IPS DF 6.9 (cell line): Measurements from ENCODE around the gene PAFAH1B2.

Experiments used
- DNase-seq: peaks from one replicate; pipeline ENCODE4 v3.0.0-alpha.2; 2013; ENCODE audit warnings: low read depth, low spot score
- H3K27ac ChIP-seq: one replicate; pipeline ENCODE4 v1.5.1; 2013; ENCODE audit warnings: low read length, control low read depth
- H3K27me3 ChIP-seq: 2 replicates; pipeline ENCODE4 v1.6.1; 2013; ENCODE audit warnings: mild to moderate bottlenecking, low read length; ENCODE audit not compliant: control insufficient read depth, insufficient read depth
- H3K36me3 ChIP-seq: 2 replicates; pipeline ENCODE4 v1.6.1; 2013; ENCODE audit warnings: low read length; ENCODE audit not compliant: control insufficient read depth, insufficient read depth
- H3K4me1 ChIP-seq: 2 replicates; pipeline ENCODE4 v1.6.1; 2013; ENCODE audit warnings: low read length; ENCODE audit not compliant: control insufficient read depth, insufficient read depth
- H3K4me3 ChIP-seq: 2 replicates; pipeline ENCODE4 v1.5.1; 2013; ENCODE audit warnings: mild to moderate bottlenecking, low read length
- H3K9me3 ChIP-seq: 2 replicates; pipeline ENCODE4 v1.6.1; 2013; ENCODE audit warnings: low read length, inconsistent platforms; ENCODE audit not compliant: control insufficient read depth, insufficient read depth
- WGBS: extraction: QIAGEN DNeasy Blood & Tissue Kit; methylation state at CpG from one replicate; pipeline ENCODE4 v1.1.7; 2013; ENCODE audit warnings: mixed read lengths, missing lambda C conversion rate; ENCODE audit not compliant: insufficient read length, insufficient coverage; 5-methylcytosine and 5-hydroxymethylcytosine counted together

PAFAH1B2 gene

GRCh38 chr11:117214404-117215110 lies 70.5 kb downstream of the PAFAH1B2 start:
- no peaks in the 10 kb centered on the region for H3K27me3 ChIP-seq
- no peak for DNase-seq
- WGBS, result no CpG with 5 or more reads among the region's 7 CpGs
- no peaks in the 10 kb centered on the region for H3K4me1 ChIP-seq
- no peak overlapping the region for H3K4me3 ChIP-seq
- no peaks in the 10 kb centered on the region for H3K9me3 ChIP-seq
- no peak overlapping the region for H3K27ac ChIP-seq
- peaks cover 12% of the 10 kb centered on the region; the same call in 1 of the 2 replicates for H3K36me3 ChIP-seq

GRCh38 chr11:117217141-117218084 lies 73.3 kb downstream of the PAFAH1B2 start:
- Histone ChIP-seq H3K4me1 (no peaks in the 10 kb centered on the region), H3K4me3 (no peak overlapping the region), H3K27me3 (no peaks in the 10 kb centered on the region), H3K9me3 (no peaks in the 10 kb centered on the region), H3K36me3 (peaks cover 15% of the 10 kb centered on the region; the same call in 1 of the 2 replicates), H3K27ac (no peak overlapping the region)
- no CpG with 5 or more reads among the region's 11 CpGs for WGBS
- no peak for DNase-seq

- Histone ChIP-seq H3K27me3 (no peaks in the 10 kb centered on the region), H3K36me3 (peaks cover 15% of the 10 kb centered on the region; the same call in 1 of the 2 replicates), H3K4me1 (no peaks in the 10 kb centered on the region), H3K4me3 (no peak overlapping the region), H3K9me3 (no peaks in the 10 kb centered on the region), H3K27ac (no peak overlapping the region)
- WGBS, result no CpG with 5 or more reads among the region's 15 CpGs
- DNase-seq, result no peak
Observed at GRCh38 chr11:117218133-117218915, 74.2 kb downstream of the PAFAH1B2 start.

- no CpG with 5 or more reads among the region's 9 CpGs for WGBS
- H3K36me3 ChIP-seq, result peaks cover 15% of the 10 kb centered on the region; the same call in 1 of the 2 replicates
Observed at GRCh38 chr11:117219001-117219400, 74.9 kb downstream of the PAFAH1B2 start.

GRCh38 chr11:117219455-117219854 lies 75.4 kb downstream of the PAFAH1B2 start:
- H3K9me3 ChIP-seq, result no peaks in the 10 kb centered on the region
- WGBS, result no CpG with 5 or more reads among the region's 8 CpGs
- peaks cover 15% of the 10 kb centered on the region; the same call in 1 of the 2 replicates for H3K36me3 ChIP-seq

More at GRCh38 chr11:117219001-117219400, 74.9 kb downstream of the PAFAH1B2 start:
- no peaks in the 10 kb centered on the region for H3K4me1 ChIP-seq
- no peaks in the 10 kb centered on the region for H3K27me3 ChIP-seq
- H3K4me3 ChIP-seq, result no peak overlapping the region
- DNase-seq, result no peak
- no peak overlapping the region for H3K27ac ChIP-seq
- no peaks in the 10 kb centered on the region for H3K9me3 ChIP-seq

GRCh38 chr11:117219995-117220394 lies 75.9 kb downstream of the PAFAH1B2 start:
- no CpG with 5 or more reads among the region's 4 CpGs for WGBS
- Histone ChIP-seq H3K27ac (no peak overlapping the region), H3K27me3 (no peaks in the 10 kb centered on the region), H3K4me3 (no peak overlapping the region), H3K9me3 (no peaks in the 10 kb centered on the region), H3K36me3 (peaks cover 15% of the 10 kb centered on the region; the same call in 1 of the 2 replicates), H3K4me1 (no peaks in the 10 kb centered on the region)
- DNase-seq, result no peak

More at GRCh38 chr11:117219455-117219854, 75.4 kb downstream of the PAFAH1B2 start:
- no peak for DNase-seq
- no peak overlapping the region for H3K27ac ChIP-seq
- H3K27me3 ChIP-seq, result no peaks in the 10 kb centered on the region
- H3K4me3 ChIP-seq, result no peak overlapping the region
- no peaks in the 10 kb centered on the region for H3K4me1 ChIP-seq

GRCh38 chr11:117220568-117220967 lies 76.5 kb downstream of the PAFAH1B2 start:
- Histone ChIP-seq H3K4me1 (no peaks in the 10 kb centered on the region), H3K4me3 (no peak overlapping the region), H3K27ac (no peak overlapping the region), H3K27me3 (no peaks in the 10 kb centered on the region), H3K9me3 (no peaks in the 10 kb centered on the region), H3K36me3 (peaks cover 15% of the 10 kb centered on the region; the same call in 1 of the 2 replicates)
- no peak for DNase-seq
- no CpG with 5 or more reads among the region's 9 CpGs for WGBS

GRCh38 chr11:117220999-117221774 lies 77.1 kb downstream of the PAFAH1B2 start:
- no peak overlapping the region for H3K27ac ChIP-seq
- DNase-seq, result no peak
- no peaks in the 10 kb centered on the region for H3K4me1 ChIP-seq
- no peaks in the 10 kb centered on the region for H3K9me3 ChIP-seq
- H3K27me3 ChIP-seq, result no peaks in the 10 kb centered on the region
- H3K36me3 ChIP-seq, result peaks cover 15% of the 10 kb centered on the region; the same call in 1 of the 2 replicates
- WGBS, result no CpG with 5 or more reads among the region's 7 CpGs
- H3K4me3 ChIP-seq, result no peak overlapping the region

- Histone ChIP-seq H3K4me1 (no peaks in the 10 kb centered on the region), H3K27ac (no peak overlapping the region), H3K27me3 (no peaks in the 10 kb centered on the region), H3K9me3 (no peaks in the 10 kb centered on the region), H3K36me3 (peaks cover 16% of the 10 kb centered on the region), H3K4me3 (no peak overlapping the region)
- WGBS, result no CpG with 5 or more reads among the region's 7 CpGs
- no peak for DNase-seq
Observed at GRCh38 chr11:117221775-117222517, 77.9 kb downstream of the PAFAH1B2 start.
